HEK293 (cell line): ENCODE results near the gene SLC2A4.

Source experiments
- AEBP2 ChIP-seq: fragments of 450-650 bp; formaldehyde crosslinking; IDR thresholded peaks from 2 replicates; pipeline ENCODE4 v1.5.1; 2016; ENCODE audit warnings: missing biosample characterization, missing genetic modification characterization, borderline replicate concordance
- PRDM2 ChIP-seq: fragments of 450-650 bp; formaldehyde crosslinking; IDR thresholded peaks from 2 replicates; pipeline ENCODE4 v1.5.1; 2016; ENCODE audit warnings: missing biosample characterization, missing genetic modification characterization, borderline replicate concordance
- PRDM6 ChIP-seq: fragments of 450-650 bp; formaldehyde crosslinking; IDR thresholded peaks from 2 replicates; pipeline ENCODE4 v1.5.1; 2017; ENCODE audit warnings: missing biosample characterization, missing genetic modification characterization
- SCRT2 ChIP-seq: fragments of 450-650 bp; formaldehyde crosslinking; IDR thresholded peaks from 2 replicates; pipeline ENCODE4 v1.5.1; 2016; ENCODE audit warnings: missing biosample characterization, missing genetic modification characterization
- YY1 ChIP-seq: fragments of 450-650 bp; formaldehyde crosslinking; IDR thresholded peaks from 2 replicates; pipeline ENCODE4 v1.5.1; 2018; ENCODE audit warnings: missing biosample characterization, missing genetic modification characterization
- ZBTB11 ChIP-seq: fragments of 450-650 bp; formaldehyde crosslinking; conservative IDR thresholded peaks from 2 replicates; pipeline ENCODE4 v1.5.1; 2016; ENCODE audit warnings: low read depth, missing biosample characterization, missing genetic modification characterization
- ZBTB17 ChIP-seq: fragments of 450-650 bp; formaldehyde crosslinking; IDR thresholded peaks from 2 replicates; pipeline ENCODE4 v1.5.1; 2016; ENCODE audit warnings: missing biosample characterization, missing genetic modification characterization
- ZNF112 ChIP-seq: fragments of 450-650 bp; formaldehyde crosslinking; IDR thresholded peaks from 2 replicates; pipeline ENCODE4 v1.5.0; 2017; ENCODE audit warnings: missing biosample characterization, missing genetic modification characterization
- ZNF148 ChIP-seq: fragments of 450-650 bp; formaldehyde crosslinking; IDR thresholded peaks from 2 replicates; pipeline ENCODE4 v1.5.0; 2017; ENCODE audit warnings: missing biosample characterization, missing genetic modification characterization, borderline replicate concordance
- ZNF155 ChIP-seq: fragments of 450-650 bp; formaldehyde crosslinking; IDR thresholded peaks from 2 replicates; pipeline ENCODE4 v1.5.1; 2016; ENCODE audit warnings: missing biosample characterization, missing genetic modification characterization
- ZNF18 ChIP-seq: fragments of 450-650 bp; formaldehyde crosslinking; IDR thresholded peaks from 2 replicates; pipeline ENCODE4 v1.5.1; 2016; ENCODE audit warnings: missing biosample characterization, missing genetic modification characterization
- ZNF184 ChIP-seq: fragments of 450-650 bp; IDR thresholded peaks from 2 replicates; pipeline ENCODE4 v1.5.1; 2018; ENCODE audit warnings: missing biosample characterization, mild to moderate bottlenecking, missing genetic modification characterization
- ZNF391 ChIP-seq: fragments of 450-650 bp; formaldehyde crosslinking; IDR thresholded peaks from 2 replicates; pipeline ENCODE4 v1.5.1; 2016; ENCODE audit warnings: low read depth, missing biosample characterization, missing genetic modification characterization, borderline replicate concordance
- ZNF449 ChIP-seq: fragments of 450-650 bp; formaldehyde crosslinking; IDR thresholded peaks from 2 replicates; pipeline ENCODE4 v1.5.1; 2017; ENCODE audit warnings: missing biosample characterization, mild to moderate bottlenecking, missing genetic modification characterization, moderate library complexity
- ZNF596 ChIP-seq: fragments of 450-650 bp; IDR thresholded peaks from 2 replicates; pipeline ENCODE4 v1.5.0; 2018; ENCODE audit warnings: missing biosample characterization, mild to moderate bottlenecking, missing genetic modification characterization, moderate library complexity
- ZNF623 ChIP-seq: fragments of 450-650 bp; formaldehyde crosslinking; IDR thresholded peaks from 2 replicates; pipeline ENCODE4 v1.5.1; 2016; ENCODE audit warnings: missing biosample characterization, missing genetic modification characterization
- ZNF658 ChIP-seq: fragments of 450-650 bp; formaldehyde crosslinking; IDR thresholded peaks from 2 replicates; pipeline ENCODE4; 2016; ENCODE audit warnings: missing biosample characterization, missing genetic modification characterization
- ZNF785 ChIP-seq: fragments of 450-650 bp; formaldehyde crosslinking; IDR thresholded peaks from 2 replicates; pipeline ENCODE4 v1.5.1; 2016; ENCODE audit warnings: missing biosample characterization, missing genetic modification characterization
- ZNF837 ChIP-seq: fragments of 450-650 bp; formaldehyde crosslinking; IDR thresholded peaks from 2 replicates; pipeline ENCODE4 v1.5.1; 2016; ENCODE audit warnings: missing biosample characterization, missing genetic modification characterization
- ZSCAN23 ChIP-seq: fragments of 450-650 bp; formaldehyde crosslinking; IDR thresholded peaks from 2 replicates; pipeline ENCODE4 v1.5.1; 2016; ENCODE audit warnings: missing biosample characterization, missing genetic modification characterization

The SLC2A4 gene

GRCh38 chr17:7296189-7296861 lies 14.8 kb downstream of the SLC2A4 start (continued):
- TF ChIP-seq ZNF18 (tag by site-specific recombination) (no peak), ZBTB11 (tag by site-specific recombination) (no peak), ZNF596 (no peak; the same call in 1 of the 2 replicates), SCRT2 (tag by site-specific recombination) (no peak), ZNF184 (tag by site-specific recombination) (0 out of 2 replicates have a peak, but pooled peaks have one; percentile 33), ZNF785 (tag by site-specific recombination) (no peak), ZBTB17 (tag by site-specific recombination) (peak; percentile 50; the same call in 1 of the 2 replicates), ZNF391 (tag by site-specific recombination) (peak; percentile 67; the same call in 1 of the 2 replicates), ZNF449 (peak; percentile 62; the same call in 1 of the 2 replicates), AEBP2 (tag by site-specific recombination) (no peak), ZNF623 (tag by site-specific recombination) (no peak), PRDM2 (tag by site-specific recombination) (no peak), ZNF112 (no peak), ZNF148 (tag by site-specific recombination) (no peak), YY1 (tag by site-specific recombination) (peak; percentile 38; the same call in 1 of the 2 replicates), ZNF658 (tag by site-specific recombination) (no peak), ZNF837 (tag by site-specific recombination) (no peak), ZSCAN23 (tag by site-specific recombination) (no peak), ZNF155 (no peak), PRDM6 (tag by site-specific recombination) (no peak)
